Measurements from ENCODE around the gene PPEF1. TPM values are rescaled to one million over a fixed set of nuclear protein-coding genes. Genes with fewer than 3 reads are reported as not detected.
"Not testable (repeated sequence)": the region's sequence is repeated elsewhere in the genome, so short reads cannot be mapped to it uniquely, and the experiment has no call there.

The PPEF1 gene
- total RNA-seq, 2 experiments from 2014 or later = not detected

- Mint-ChIP-seq H3K36me3 (no peaks in the 10 kb centered on the region), H3K27me3 (no peaks in the 10 kb centered on the region), H3K27ac (no peak overlapping the region), H3K4me1 (no peaks in the 10 kb centered on the region), H3K9me3 (ENCODE audit: low read depth) (no peaks in the 10 kb centered on the region), H3K4me3 (no peak overlapping the region)
- ATAC-seq (no peak), DNase-seq (no peak)
- CTCF ChIA-PET = no interaction called here
Observed at GRCh38 chrX:18793601-18794089, 86.2 kb downstream of the PPEF1 start.

GRCh38 chrX:18797141-18797540, 89.7 kb downstream of the PPEF1 start:
- Mint-ChIP-seq H3K27ac (no peak overlapping the region), H3K4me3 (no peak overlapping the region), H3K9me3 (ENCODE audit: low read depth) (no peaks in the 10 kb centered on the region), H3K36me3 (no peaks in the 10 kb centered on the region), H3K4me1 (no peaks in the 10 kb centered on the region), H3K27me3 (no peaks in the 10 kb centered on the region)
- CTCF ChIA-PET = no interaction called here
- DNase-seq = no peak
- ATAC-seq = no peak

- ATAC-seq = no peak
- no peak for DNase-seq
- no peaks in the 10 kb centered on the region for H3K9me3 Mint-ChIP-seq (ENCODE audit: low read depth)
- no peak overlapping the region for H3K4me3 Mint-ChIP-seq
- H3K4me1 Mint-ChIP-seq = no peaks in the 10 kb centered on the region
- no peaks in the 10 kb centered on the region for H3K36me3 Mint-ChIP-seq
- no peak overlapping the region for H3K27ac Mint-ChIP-seq
- no peaks in the 10 kb centered on the region for H3K27me3 Mint-ChIP-seq
- CTCF ChIA-PET = no interaction called here
Observed at GRCh38 chrX:18799911-18800310, 92.5 kb downstream of the PPEF1 start.

DNA sequence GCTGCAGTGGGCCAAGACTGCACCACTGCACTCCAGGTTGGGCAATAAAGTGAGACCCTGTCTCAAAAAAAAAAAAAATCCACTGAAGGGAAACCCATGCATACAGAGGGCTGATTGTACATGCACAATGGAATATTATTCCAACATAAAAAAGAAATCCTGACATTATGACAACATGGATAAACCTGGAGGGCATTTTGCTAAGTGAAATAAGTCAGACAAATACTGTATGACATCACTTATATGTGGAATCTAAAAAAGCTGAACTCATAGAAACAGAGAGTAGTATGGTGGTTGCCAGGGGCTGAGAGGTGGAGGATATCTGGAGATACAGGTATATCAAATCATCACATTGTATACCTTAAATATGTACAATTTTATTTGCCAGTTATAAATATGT, 102.2 kb downstream of the PPEF1 start:
- Mint-ChIP-seq H3K27ac (no peak overlapping the region), H3K27me3 (peaks cover 3% of the 10 kb centered on the region), H3K4me1 (no peaks in the 10 kb centered on the region), H3K4me3 (no peak overlapping the region), H3K9me3 (ENCODE audit: low read depth) (no peaks in the 10 kb centered on the region), H3K36me3 (no peaks in the 10 kb centered on the region)
- ATAC-seq (no peak), DNase-seq (no peak)
- CTCF ChIA-PET = no interaction called here

DNA sequence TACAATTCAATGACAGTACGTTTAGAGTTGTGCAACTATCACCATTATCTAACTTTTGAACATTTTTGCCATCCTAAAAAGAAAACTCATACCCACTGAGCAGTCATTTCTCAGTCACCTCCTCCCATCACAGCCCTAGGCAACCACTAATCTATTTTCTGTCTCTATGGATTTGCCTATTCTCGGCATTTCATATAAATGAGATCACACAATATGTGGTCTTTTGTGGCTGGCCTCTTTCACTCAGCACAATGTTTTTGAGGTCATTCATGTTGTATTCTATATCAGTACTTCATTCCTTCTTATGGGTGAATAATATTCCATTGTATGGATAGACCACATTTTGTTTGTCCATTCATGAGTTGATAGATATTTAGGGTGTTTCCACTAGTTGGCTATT, 103.0 kb downstream of the PPEF1 start:
- Mint-ChIP-seq H3K36me3 (no peaks in the 10 kb centered on the region), H3K27me3 (peaks cover 3% of the 10 kb centered on the region), H3K27ac (no peak overlapping the region), H3K9me3 (ENCODE audit: low read depth) (no peaks in the 10 kb centered on the region), H3K4me3 (no peak overlapping the region), H3K4me1 (no peaks in the 10 kb centered on the region)
- CTCF ChIA-PET = no interaction called here
- DNase-seq (no peak), ATAC-seq (no peak)

DNA sequence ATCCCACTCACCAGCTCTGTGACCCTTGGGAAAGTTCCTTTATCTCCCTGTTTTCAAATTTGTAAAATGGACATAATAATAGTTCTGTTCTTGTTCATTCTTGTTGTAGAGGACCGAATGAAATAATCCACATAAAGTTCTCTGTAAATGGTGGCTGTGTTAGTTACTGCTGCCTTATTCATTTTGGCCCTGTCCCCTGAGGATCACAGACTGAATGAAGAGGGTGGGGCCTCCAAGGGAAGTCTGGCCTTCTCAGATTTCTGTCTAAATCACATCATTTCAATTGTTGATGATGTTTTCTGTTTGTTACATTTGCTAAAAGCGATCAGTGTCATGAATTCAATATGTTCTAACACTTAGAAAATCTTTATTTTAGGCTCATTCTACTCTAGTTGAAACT, 117.9 kb downstream of the PPEF1 start:
- DNase-seq = no peak
- Mint-ChIP-seq H3K4me1 (no peaks in the 10 kb centered on the region), H3K27ac (no peak overlapping the region), H3K9me3 (ENCODE audit: low read depth) (no peaks in the 10 kb centered on the region), H3K4me3 (no peak overlapping the region), H3K27me3 (no peaks in the 10 kb centered on the region), H3K36me3 (no peaks in the 10 kb centered on the region)
- CTCF ChIA-PET = no interaction called here
- ATAC-seq = no peak

- Mint-ChIP-seq H3K4me1 (no peaks in the 10 kb centered on the region), H3K27ac (no peak overlapping the region), H3K9me3 (ENCODE audit: low read depth) (no peaks in the 10 kb centered on the region), H3K27me3 (no peaks in the 10 kb centered on the region), H3K4me3 (no peak overlapping the region), H3K36me3 (no peaks in the 10 kb centered on the region)
- ATAC-seq (no peak), DNase-seq (no peak)
- CTCF ChIA-PET = no interaction called here
Observed at GRCh38 chrX:18828832-18829404, 121.5 kb downstream of the PPEF1 start.

DNA sequence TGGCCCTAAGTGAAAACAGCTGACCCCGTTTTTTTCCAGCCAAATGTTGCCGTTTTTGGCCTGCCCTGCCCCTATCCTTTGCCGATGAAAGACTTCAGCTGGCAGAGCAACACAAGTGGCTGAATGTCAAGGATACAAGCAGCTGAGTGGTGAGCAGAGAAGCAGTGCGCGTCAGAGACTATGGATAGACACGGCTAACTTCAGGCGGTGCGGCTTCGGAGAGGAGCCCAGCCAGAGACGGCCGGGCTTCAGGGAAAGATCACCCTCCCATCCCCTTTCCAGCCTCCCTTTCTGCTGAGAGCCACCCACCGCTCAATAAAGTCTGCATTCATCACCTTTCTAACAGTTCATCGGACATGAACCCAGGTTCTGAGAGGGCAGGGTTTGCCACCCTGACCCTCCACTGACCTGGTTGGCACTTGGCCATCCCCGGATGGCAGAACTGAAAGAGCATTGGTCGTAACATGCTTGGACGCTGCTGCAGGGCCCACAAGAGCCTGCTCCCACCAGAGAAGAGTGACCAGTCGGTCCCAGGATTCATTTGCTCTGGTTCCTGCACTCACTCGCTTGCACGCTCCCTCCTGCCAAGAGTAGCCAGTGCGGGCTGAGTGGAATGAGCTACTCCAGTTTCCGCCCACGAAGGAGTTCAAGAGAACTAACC, 125.8 kb downstream of the PPEF1 start:
- Mint-ChIP-seq H3K9me3 (ENCODE audit: low read depth) (no peaks in the 10 kb centered on the region), H3K27ac (no peak overlapping the region), H3K36me3 (no peaks in the 10 kb centered on the region), H3K4me3 (no peak overlapping the region), H3K4me1 (no peaks in the 10 kb centered on the region), H3K27me3 (no peaks in the 10 kb centered on the region)
- ATAC-seq = no peak
- no peak for DNase-seq
- CTCF ChIA-PET = no interaction called here

DNA sequence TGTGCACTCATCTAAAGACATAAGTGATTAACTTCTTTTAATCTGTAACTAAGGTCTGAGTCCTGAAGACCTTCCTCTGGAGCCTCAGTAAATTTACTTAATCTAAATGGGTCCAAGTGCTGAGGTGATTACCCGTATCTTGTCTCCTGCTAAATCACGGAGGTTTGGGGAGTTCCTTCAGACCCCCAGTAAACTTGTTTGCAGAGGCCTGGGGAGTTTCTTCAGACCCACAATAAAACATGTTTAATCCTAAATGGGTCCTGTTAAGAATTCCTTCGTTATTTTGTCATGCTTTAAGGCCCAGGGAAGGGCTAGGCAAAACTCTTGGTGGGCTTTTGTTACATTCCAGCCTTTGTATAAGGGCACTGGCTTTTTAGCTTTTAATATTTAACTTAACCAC, 140.5 kb downstream of the PPEF1 start:
- H3K36me3 Mint-ChIP-seq; H3K27ac Mint-ChIP-seq; H3K9me3 Mint-ChIP-seq (ENCODE audit: low read depth); H3K4me1 Mint-ChIP-seq; H3K4me3 Mint-ChIP-seq; DNase-seq; H3K27me3 Mint-ChIP-seq; ATAC-seq; CTCF ChIA-PET: not testable (repeated sequence)

GRCh38 chrX:18855919-18856644, 148.6 kb downstream of the PPEF1 start:
- H3K9me3 Mint-ChIP-seq (ENCODE audit: low read depth) = no peaks in the 10 kb centered on the region
- DNase-seq (no peak), ATAC-seq (no peak)
- CTCF ChIA-PET = no interaction called here
- H3K27ac Mint-ChIP-seq = no peak overlapping the region
- H3K27me3 Mint-ChIP-seq = no peaks in the 10 kb centered on the region
- peaks cover 3% of the 10 kb centered on the region for H3K4me1 Mint-ChIP-seq
- no peak overlapping the region for H3K4me3 Mint-ChIP-seq
- no peaks in the 10 kb centered on the region for H3K36me3 Mint-ChIP-seq

DNA sequence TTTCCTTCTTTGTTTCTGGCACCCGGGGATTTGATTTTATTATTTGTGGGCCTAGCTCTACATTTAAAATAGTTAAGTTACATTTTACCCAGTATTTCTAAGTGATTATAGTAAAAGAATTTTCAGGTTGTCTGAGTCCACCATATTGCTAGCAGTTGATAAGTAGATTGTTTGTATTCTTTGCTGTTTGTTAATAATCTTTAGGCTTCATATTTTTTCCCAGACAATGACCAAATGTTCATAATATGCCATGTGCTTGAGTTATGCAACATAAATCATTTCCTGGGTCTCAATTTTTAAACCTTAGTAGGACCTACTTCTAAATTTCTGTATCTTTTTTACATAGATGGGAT, 149.2 kb downstream of the PPEF1 start:
- ATAC-seq = no peak
- Mint-ChIP-seq H3K9me3 (ENCODE audit: low read depth) (no peaks in the 10 kb centered on the region), H3K4me1 (peaks cover 3% of the 10 kb centered on the region), H3K36me3 (no peaks in the 10 kb centered on the region), H3K27ac (no peak overlapping the region), H3K27me3 (no peaks in the 10 kb centered on the region), H3K4me3 (no peak overlapping the region)
- DNase-seq = no peak
- CTCF ChIA-PET = no interaction called here

GRCh38 chrX:18861511-18861910, 154.1 kb downstream of the PPEF1 start:
- H3K4me3 Mint-ChIP-seq = no peak overlapping the region
- DNase-seq (no peak), ATAC-seq (no peak)
- no peaks in the 10 kb centered on the region for H3K9me3 Mint-ChIP-seq (ENCODE audit: low read depth)
- no peak overlapping the region for H3K27ac Mint-ChIP-seq
- no peaks in the 10 kb centered on the region for H3K36me3 Mint-ChIP-seq
- CTCF ChIA-PET = no interaction called here
- no peaks in the 10 kb centered on the region for H3K27me3 Mint-ChIP-seq
- no peaks in the 10 kb centered on the region for H3K4me1 Mint-ChIP-seq

- Mint-ChIP-seq H3K36me3 (no peaks in the 10 kb centered on the region), H3K9me3 (ENCODE audit: low read depth) (no peaks in the 10 kb centered on the region), H3K4me3 (no peak overlapping the region), H3K4me1 (no peaks in the 10 kb centered on the region), H3K27ac (no peak overlapping the region), H3K27me3 (no peaks in the 10 kb centered on the region)
- CTCF ChIA-PET = no interaction called here
- DNase-seq (no peak), ATAC-seq (no peak)
Observed at GRCh38 chrX:18864390-18864920, 157.0 kb downstream of the PPEF1 start.

Measured in activated CD8-positive, alpha-beta memory T cell treated with anti-CD3 and anti-CD28 coated beads, Interleukin-2, amount 10 ng/mL, durations not matched to agents 7 days and 5 days (primary cell).